ENCODE data around the gene FAM72D. TPM values are rescaled to one million over a fixed set of nuclear protein-coding genes. Genes with fewer than 3 reads are reported as not detected.
"Not testable (repeated sequence)": the region's sequence is repeated elsewhere in the genome, so short reads cannot be mapped to it uniquely, and the experiment has no call there.

Gene FAM72D
- total RNA-seq, 1 donor from 2014 or later = 0.52 TPM

DNA sequence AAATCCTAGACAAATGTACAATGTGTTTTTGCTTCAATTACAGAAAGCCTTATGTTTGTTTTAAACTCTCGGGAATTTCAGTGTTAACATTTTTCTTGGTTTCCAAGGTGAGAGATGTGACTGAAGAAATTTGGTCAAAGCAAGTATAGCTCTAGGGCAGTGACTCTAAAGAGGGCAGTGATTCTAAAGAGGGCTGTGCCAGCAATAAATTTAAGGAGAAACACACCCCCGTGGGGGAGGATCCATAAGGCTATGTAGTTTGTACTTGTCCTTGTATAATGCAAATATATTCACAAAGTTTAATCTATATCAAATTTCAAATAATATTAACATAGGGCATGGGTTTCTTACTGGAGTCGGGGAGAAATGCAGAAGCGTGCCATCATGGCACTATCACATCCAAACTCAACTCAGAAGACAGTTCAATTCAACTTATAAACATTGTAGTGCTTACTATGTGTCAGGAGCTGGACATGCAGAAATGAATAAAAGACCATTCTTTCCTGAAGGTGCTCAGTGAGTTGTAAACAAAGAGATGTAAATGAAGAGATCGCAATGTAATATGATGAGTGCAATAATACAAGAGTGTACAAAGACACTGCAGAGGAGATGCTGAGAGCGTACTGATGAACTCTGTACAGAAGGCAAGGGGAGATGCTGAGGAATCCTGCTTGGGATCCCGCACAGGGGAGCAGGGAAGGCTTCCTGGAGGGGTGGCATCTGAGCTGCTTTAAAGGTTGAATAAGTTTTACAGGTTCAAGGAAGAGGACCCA, 13.1 kb upstream of the FAM72D start:
- not testable (repeated sequence) for H3K4me3 ChIP-seq (ENCODE audit: low read length in 3 of 3); H3K27ac ChIP-seq (ENCODE audit: low read depth, low read length); H3K4me1 ChIP-seq (ENCODE audit: control insufficient read depth in 3 of 3, insufficient read depth in 3 of 3, low read length in 3 of 3); H3K9me3 ChIP-seq (ENCODE audit: control insufficient read depth in 3 of 3, low read length in 3 of 3); H3K9ac ChIP-seq (ENCODE audit: low read depth in 1 of 3, low read length in 3 of 3); H3K36me3 ChIP-seq (ENCODE audit: control insufficient read depth in 3 of 3, insufficient read depth in 3 of 3, low read length in 3 of 3); H3K27me3 ChIP-seq (ENCODE audit: control insufficient read depth in 3 of 3, insufficient read depth in 3 of 3, low read length in 3 of 3)

DNA sequence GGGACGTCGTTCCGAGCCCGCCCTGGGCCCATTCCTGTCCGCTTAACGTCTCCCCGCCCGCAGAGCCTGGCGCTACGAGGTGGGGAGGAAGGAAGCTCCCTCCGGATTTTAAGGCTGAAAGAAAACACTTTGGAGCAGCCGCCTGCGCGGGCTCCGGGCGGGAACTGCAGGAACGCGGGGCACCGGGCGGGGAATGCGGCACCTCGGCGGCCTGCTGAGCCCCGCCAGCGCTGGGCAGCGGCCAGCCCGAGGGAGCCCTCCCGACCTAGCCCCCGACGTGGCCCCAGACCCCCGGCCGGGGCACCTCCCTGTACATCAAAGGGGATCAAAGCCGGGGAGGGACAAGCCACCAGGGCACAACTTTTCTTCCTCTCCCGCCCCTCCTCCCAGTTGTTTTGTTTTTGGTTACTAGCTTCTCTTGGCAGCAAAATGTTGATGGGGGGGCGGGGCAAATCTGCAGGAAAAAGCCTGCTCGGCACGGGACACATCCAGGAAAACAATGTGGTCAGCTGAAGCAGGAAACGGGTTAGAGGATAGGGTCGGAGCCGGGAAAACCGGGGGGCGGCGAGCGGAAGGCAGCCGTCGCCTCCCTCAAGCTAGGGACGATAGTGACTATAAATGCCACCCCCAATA, 2.1 kb upstream of the FAM72D start:
- not testable (repeated sequence) for H3K9me3 ChIP-seq (ENCODE audit: control insufficient read depth in 3 of 3, low read length in 3 of 3); H3K4me3 ChIP-seq (ENCODE audit: low read length in 3 of 3); H3K9ac ChIP-seq (ENCODE audit: low read depth in 1 of 3, low read length in 3 of 3); H3K4me1 ChIP-seq (ENCODE audit: control insufficient read depth in 3 of 3, insufficient read depth in 3 of 3, low read length in 3 of 3); H3K27me3 ChIP-seq (ENCODE audit: control insufficient read depth in 3 of 3, insufficient read depth in 3 of 3, low read length in 3 of 3); H3K36me3 ChIP-seq (ENCODE audit: control insufficient read depth in 3 of 3, insufficient read depth in 3 of 3, low read length in 3 of 3); H3K27ac ChIP-seq (ENCODE audit: low read depth, low read length)

DNA sequence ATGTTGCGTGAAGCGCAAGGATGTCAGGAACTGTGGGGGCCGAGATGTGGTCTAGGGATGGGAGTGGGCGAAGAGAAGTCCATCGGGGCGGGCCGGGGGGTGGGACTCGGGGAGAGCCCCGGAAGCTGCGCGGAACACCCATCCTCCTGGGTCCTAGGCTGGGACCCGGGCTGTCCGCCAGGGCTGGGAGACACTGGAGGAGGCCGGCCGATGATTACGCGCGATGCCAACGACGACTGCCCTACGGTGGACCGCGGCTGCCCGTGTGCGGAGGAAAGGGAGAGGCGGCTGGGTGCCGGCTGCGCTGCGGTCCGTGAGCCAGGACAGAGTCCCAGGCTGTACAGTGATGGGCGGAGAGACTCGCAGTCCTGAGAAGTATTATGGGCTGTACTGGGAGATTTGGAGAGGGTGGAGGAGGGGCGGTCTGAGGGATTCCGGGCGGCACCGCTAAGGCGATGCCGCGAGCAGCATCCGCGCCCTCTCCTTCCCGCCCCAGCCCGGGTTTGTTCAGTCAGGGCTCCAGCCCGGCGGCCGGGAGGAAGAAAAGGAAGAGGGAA, 1.0 kb upstream of the FAM72D start:
- H3K36me3 ChIP-seq (ENCODE audit: control insufficient read depth in 3 of 3, insufficient read depth in 3 of 3, low read length in 3 of 3); H3K27me3 ChIP-seq (ENCODE audit: control insufficient read depth in 3 of 3, insufficient read depth in 3 of 3, low read length in 3 of 3); H3K9me3 ChIP-seq (ENCODE audit: control insufficient read depth in 3 of 3, low read length in 3 of 3); H3K27ac ChIP-seq (ENCODE audit: low read depth, low read length); H3K9ac ChIP-seq (ENCODE audit: low read depth in 1 of 3, low read length in 3 of 3); H3K4me3 ChIP-seq (ENCODE audit: low read length in 3 of 3); H3K4me1 ChIP-seq (ENCODE audit: control insufficient read depth in 3 of 3, insufficient read depth in 3 of 3, low read length in 3 of 3): not testable (repeated sequence)

DNA sequence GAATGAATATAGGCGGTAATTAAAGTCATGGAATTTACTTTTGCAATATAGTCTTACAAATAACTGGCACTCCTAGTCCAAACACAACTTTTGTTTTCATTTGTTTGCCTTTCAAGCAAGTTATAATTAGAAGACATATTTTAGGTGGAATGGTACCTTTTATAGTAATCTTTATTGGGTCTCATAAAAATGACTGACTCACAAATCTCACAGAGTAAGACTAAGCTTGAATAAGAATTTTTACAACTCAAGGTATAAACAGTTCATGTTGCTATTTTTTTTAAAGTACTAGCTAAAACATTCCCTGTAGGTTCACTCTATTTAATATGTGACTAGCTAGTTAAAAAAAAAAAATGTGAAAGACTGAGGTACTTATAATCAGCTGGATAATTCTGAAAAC, 6.0 kb downstream of the FAM72D start:
- H3K4me1 ChIP-seq (ENCODE audit: control insufficient read depth in 3 of 3, insufficient read depth in 3 of 3, low read length in 3 of 3); H3K27ac ChIP-seq (ENCODE audit: low read depth, low read length); H3K36me3 ChIP-seq (ENCODE audit: control insufficient read depth in 3 of 3, insufficient read depth in 3 of 3, low read length in 3 of 3); H3K9me3 ChIP-seq (ENCODE audit: control insufficient read depth in 3 of 3, low read length in 3 of 3); H3K9ac ChIP-seq (ENCODE audit: low read depth in 1 of 3, low read length in 3 of 3); H3K4me3 ChIP-seq (ENCODE audit: low read length in 3 of 3); H3K27me3 ChIP-seq (ENCODE audit: control insufficient read depth in 3 of 3, insufficient read depth in 3 of 3, low read length in 3 of 3): not testable (repeated sequence)

DNA sequence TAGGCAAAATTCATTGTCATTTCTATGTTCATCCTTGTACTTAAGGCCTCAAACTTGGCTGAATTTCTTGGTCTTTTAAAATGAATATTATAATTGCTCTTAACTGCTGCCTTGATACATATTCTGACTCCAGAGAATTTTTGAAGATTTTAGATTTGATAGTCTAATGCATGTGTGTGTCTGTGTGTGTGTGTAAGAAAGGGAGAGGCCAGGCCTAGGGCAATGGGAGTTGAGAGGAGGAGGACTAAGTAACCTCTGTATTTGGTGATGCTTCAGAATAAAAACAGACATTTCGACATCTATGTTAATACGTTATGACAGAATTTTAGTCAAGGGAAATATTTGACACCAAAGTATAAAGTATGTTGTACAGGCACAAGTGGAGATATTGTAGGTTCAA, 7.5 kb downstream of the FAM72D start:
- not testable (repeated sequence) for H3K27me3 ChIP-seq (ENCODE audit: control insufficient read depth in 3 of 3, insufficient read depth in 3 of 3, low read length in 3 of 3); H3K27ac ChIP-seq (ENCODE audit: low read depth, low read length); H3K9ac ChIP-seq (ENCODE audit: low read depth in 1 of 3, low read length in 3 of 3); H3K9me3 ChIP-seq (ENCODE audit: control insufficient read depth in 3 of 3, low read length in 3 of 3); H3K4me1 ChIP-seq (ENCODE audit: control insufficient read depth in 3 of 3, insufficient read depth in 3 of 3, low read length in 3 of 3); H3K36me3 ChIP-seq (ENCODE audit: control insufficient read depth in 3 of 3, insufficient read depth in 3 of 3, low read length in 3 of 3); H3K4me3 ChIP-seq (ENCODE audit: low read length in 3 of 3)

DNA sequence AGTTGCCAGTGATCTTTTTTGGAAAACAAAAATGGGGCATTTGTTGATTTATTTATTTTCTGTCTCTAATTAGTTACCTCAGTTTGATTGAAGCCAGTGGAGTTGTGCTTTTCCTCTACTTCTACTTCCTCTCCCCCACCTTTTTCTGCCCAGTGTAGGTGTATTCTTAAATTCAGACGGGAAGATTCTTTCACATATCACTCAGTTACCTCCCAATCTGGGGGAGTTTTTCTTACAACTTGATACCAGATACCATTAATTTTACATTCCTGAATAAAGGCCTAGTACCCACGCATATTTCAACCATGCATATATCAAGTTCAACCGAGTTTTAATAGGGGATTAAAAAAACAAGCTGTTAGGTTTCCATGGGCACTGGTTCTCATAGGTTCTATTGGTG, 15.9 kb downstream of the FAM72D start:
- H3K36me3 ChIP-seq (ENCODE audit: control insufficient read depth in 3 of 3, insufficient read depth in 3 of 3, low read length in 3 of 3); H3K9me3 ChIP-seq (ENCODE audit: control insufficient read depth in 3 of 3, low read length in 3 of 3); H3K27ac ChIP-seq (ENCODE audit: low read depth, low read length); H3K9ac ChIP-seq (ENCODE audit: low read depth in 1 of 3, low read length in 3 of 3); H3K4me1 ChIP-seq (ENCODE audit: control insufficient read depth in 3 of 3, insufficient read depth in 3 of 3, low read length in 3 of 3); H3K27me3 ChIP-seq (ENCODE audit: control insufficient read depth in 3 of 3, insufficient read depth in 3 of 3, low read length in 3 of 3); H3K4me3 ChIP-seq (ENCODE audit: low read length in 3 of 3): not testable (repeated sequence)

DNA sequence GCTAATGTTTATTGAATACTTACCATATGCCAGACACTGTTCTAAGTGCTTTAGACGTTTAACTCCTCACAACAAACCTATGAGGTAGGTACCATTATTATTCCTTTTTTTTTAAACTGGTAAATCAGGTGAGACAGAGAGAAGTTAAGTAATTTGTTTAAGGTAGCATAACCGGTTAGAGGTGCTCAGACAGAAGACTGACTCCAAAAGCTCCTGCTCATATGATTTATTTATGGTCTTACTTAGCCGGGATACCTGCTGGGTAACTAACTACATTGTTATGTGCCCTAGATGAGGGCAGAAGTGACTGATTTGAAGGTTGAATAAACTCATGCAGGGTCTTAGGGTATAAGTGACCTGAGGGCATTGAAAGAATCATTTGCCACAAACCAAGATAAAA, 16.9 kb downstream of the FAM72D start:
- not testable (repeated sequence) for H3K4me3 ChIP-seq (ENCODE audit: low read length in 3 of 3); H3K27ac ChIP-seq (ENCODE audit: low read depth, low read length); H3K36me3 ChIP-seq (ENCODE audit: control insufficient read depth in 3 of 3, insufficient read depth in 3 of 3, low read length in 3 of 3); H3K9ac ChIP-seq (ENCODE audit: low read depth in 1 of 3, low read length in 3 of 3); H3K4me1 ChIP-seq (ENCODE audit: control insufficient read depth in 3 of 3, insufficient read depth in 3 of 3, low read length in 3 of 3); H3K27me3 ChIP-seq (ENCODE audit: control insufficient read depth in 3 of 3, insufficient read depth in 3 of 3, low read length in 3 of 3); H3K9me3 ChIP-seq (ENCODE audit: control insufficient read depth in 3 of 3, low read length in 3 of 3)

DNA sequence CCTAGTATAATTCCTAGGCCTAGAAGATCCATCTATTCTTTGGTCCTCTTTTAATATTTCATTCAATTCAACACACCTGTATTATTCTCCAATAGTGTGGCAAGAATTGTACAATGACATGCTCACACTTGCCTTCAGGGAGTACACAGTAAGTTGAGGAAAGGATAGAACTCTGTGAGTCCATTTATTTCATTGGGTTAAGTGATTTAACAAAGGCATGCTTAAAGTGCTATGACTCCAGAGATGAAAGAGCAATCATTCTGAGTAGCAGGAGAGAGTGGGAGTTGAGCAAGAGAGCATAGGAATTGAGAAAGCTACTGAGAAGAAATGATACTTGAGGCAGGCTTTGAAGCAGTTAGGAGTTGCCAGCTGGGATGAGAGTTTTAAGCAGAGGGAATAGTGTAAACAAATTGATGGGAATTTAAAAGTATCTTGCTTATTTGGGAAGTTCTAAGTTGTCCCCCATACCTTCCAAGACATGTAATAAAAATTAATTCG, 18.8 kb downstream of the FAM72D start:
- not testable (repeated sequence) for H3K36me3 ChIP-seq (ENCODE audit: control insufficient read depth in 3 of 3, insufficient read depth in 3 of 3, low read length in 3 of 3); H3K4me3 ChIP-seq (ENCODE audit: low read length in 3 of 3); H3K27me3 ChIP-seq (ENCODE audit: control insufficient read depth in 3 of 3, insufficient read depth in 3 of 3, low read length in 3 of 3); H3K27ac ChIP-seq (ENCODE audit: low read depth, low read length); H3K9ac ChIP-seq (ENCODE audit: low read depth in 1 of 3, low read length in 3 of 3); H3K9me3 ChIP-seq (ENCODE audit: control insufficient read depth in 3 of 3, low read length in 3 of 3); H3K4me1 ChIP-seq (ENCODE audit: control insufficient read depth in 3 of 3, insufficient read depth in 3 of 3, low read length in 3 of 3)

DNA sequence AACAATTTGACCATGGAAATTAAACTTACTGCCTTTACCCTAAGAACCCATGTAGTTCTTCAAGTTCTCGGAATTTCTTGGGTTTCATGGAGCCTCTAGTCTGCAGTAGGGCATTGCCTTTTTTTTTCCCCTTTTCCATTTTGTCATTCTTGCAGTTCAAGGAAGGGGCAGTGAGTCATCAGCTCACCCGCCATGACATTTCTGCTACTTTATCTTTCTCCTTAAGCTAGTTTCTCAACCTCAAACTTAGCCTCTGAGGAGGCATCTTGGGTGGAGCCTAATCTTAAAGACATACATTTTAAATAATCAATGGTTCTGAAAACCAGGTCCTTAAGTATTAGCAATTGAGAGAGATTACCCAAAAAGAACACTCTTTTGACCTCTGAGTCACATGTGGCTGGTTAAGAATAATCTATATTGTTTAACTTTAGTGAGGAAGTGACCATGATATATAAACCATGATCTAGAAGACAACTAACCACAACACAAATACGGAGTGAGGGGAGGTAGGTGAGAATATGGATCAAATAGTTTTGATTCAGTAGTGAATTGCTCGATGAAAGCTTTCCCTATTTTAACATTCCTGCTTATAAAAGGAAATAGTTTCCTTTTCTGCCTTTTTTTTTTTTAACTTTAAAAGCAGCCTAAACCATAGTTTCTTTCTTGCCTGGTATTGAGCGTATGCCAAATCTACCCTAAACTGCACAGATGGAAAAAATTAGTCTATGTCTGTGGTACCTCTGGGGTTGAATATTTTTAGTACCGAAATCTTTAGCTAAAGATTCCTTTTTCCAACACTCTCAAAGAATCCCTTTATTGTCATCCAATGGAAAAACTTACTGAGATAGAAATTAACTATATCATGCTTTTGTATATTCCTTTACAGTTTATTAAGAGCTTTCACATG, 20.1 kb downstream of the FAM72D start:
- H3K27me3 ChIP-seq (ENCODE audit: control insufficient read depth in 3 of 3, insufficient read depth in 3 of 3, low read length in 3 of 3); H3K9me3 ChIP-seq (ENCODE audit: control insufficient read depth in 3 of 3, low read length in 3 of 3); H3K4me3 ChIP-seq (ENCODE audit: low read length in 3 of 3); H3K9ac ChIP-seq (ENCODE audit: low read depth in 1 of 3, low read length in 3 of 3); H3K27ac ChIP-seq (ENCODE audit: low read depth, low read length); H3K36me3 ChIP-seq (ENCODE audit: control insufficient read depth in 3 of 3, insufficient read depth in 3 of 3, low read length in 3 of 3); H3K4me1 ChIP-seq (ENCODE audit: control insufficient read depth in 3 of 3, insufficient read depth in 3 of 3, low read length in 3 of 3): not testable (repeated sequence)

DNA sequence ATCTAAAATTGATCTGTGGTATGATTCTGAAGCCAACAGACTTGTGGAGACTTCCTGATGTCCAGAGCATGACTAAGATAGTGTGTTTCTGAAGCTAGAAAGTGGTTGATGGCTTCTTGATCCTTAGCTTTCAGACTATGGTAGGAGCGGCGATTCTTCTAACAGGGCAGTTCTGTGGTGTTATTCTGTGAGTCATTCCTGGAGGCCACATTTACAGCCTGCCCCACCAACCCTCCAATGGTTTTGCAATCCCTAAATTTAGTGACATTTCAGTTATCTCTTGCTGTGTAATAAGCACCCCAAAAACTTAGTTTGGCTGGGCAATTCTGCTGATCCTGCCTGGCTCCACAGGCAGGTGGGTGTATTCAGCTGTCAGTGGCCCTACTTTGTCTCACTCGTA, 24.1 kb downstream of the FAM72D start:
- H3K9ac ChIP-seq (ENCODE audit: low read depth in 1 of 3, low read length in 3 of 3); H3K27ac ChIP-seq (ENCODE audit: low read depth, low read length); H3K9me3 ChIP-seq (ENCODE audit: control insufficient read depth in 3 of 3, low read length in 3 of 3): not testable (repeated sequence)

More for the DNA sequence above, 24.1 kb downstream of the FAM72D start:
- not testable (repeated sequence) for H3K4me3 ChIP-seq (ENCODE audit: low read length in 3 of 3); H3K36me3 ChIP-seq (ENCODE audit: control insufficient read depth in 3 of 3, insufficient read depth in 3 of 3, low read length in 3 of 3); H3K4me1 ChIP-seq (ENCODE audit: control insufficient read depth in 3 of 3, insufficient read depth in 3 of 3, low read length in 3 of 3); H3K27me3 ChIP-seq (ENCODE audit: control insufficient read depth in 3 of 3, insufficient read depth in 3 of 3, low read length in 3 of 3)

Data from skeletal muscle tissue (tissue), 4 donors.